GM23338 (cell line): ENCODE measurements around the gene HIVEP1. TPM values are rescaled to one million over a fixed set of nuclear protein-coding genes. Genes with fewer than 3 reads are reported as not detected.

ENCODE experiments used
- ATAC-seq: fragments of 200-7000 bp; cut with Tn5 transposase; 3 replicates; pipeline ENCODE4 v1.9.1; 2020
- DNase-seq: peaks from one replicate; pipeline ENCODE4 v3.0.0-alpha.2; 2015; ENCODE audit warnings: low spot score
- H2AFZ ChIP-seq: fragments of 200-600 bp; sonication (generic); 2 replicates; pipeline ENCODE4 v1.8.0; 2016; ENCODE audit warnings: antibody characterized with exemption, mild to moderate bottlenecking, moderate library complexity
- H3F3A ChIP-seq: fragments of 200-600 bp; sonication (generic); replicated peaks from 2 replicates; pipeline ENCODE4 v1.8.0; 2017; ENCODE audit warnings: antibody characterized with exemption, mixed run types, low read depth
- H3K27ac ChIP-seq: fragments of 200-600 bp; sonication (generic); 2 replicates; pipeline ENCODE4 v1.6.1; 2016; ENCODE audit warnings: low read depth
- H3K27me3 ChIP-seq: fragments of 200-600 bp; sonication (generic); 2 replicates; pipeline ENCODE4 v1.8.0; 2016; ENCODE audit warnings: mild to moderate bottlenecking, mixed run types, moderate library complexity; ENCODE audit not compliant: insufficient read depth
- H3K36me3 ChIP-seq: fragments of 200-600 bp; sonication (generic); 2 replicates; pipeline ENCODE4 v1.8.0; 2016; ENCODE audit warnings: mild to moderate bottlenecking; ENCODE audit not compliant: insufficient read depth
- H3K4me1 ChIP-seq: fragments of 200-600 bp; sonication (generic); 2 replicates; pipeline ENCODE4 v1.8.0; 2016; ENCODE audit warnings: mild to moderate bottlenecking, moderate library complexity; ENCODE audit not compliant: insufficient read depth
- H3K4me2 ChIP-seq: fragments of 200-600 bp; sonication (generic); 2 replicates; pipeline ENCODE4 v1.7.1; 2017; ENCODE audit warnings: mixed run types
- H3K4me3 ChIP-seq: fragments of 200-600 bp; sonication (generic); 2 replicates; pipeline ENCODE4 v1.6.1; 2016; ENCODE audit warnings: mixed run types
- H3K79me2 ChIP-seq: fragments of 200-600 bp; sonication (generic); replicated peaks from 2 replicates; pipeline ENCODE4 v1.8.0; 2017; ENCODE audit warnings: mild to moderate bottlenecking; ENCODE audit not compliant: insufficient read depth
- H3K9me2 ChIP-seq: fragments of 200-600 bp; sonication (generic); 2 replicates; pipeline ENCODE4 v1.8.0; 2017; ENCODE audit not compliant: insufficient read depth
- H4K20me1 ChIP-seq: fragments of 200-600 bp; sonication (generic); replicated peaks from 2 replicates; pipeline ENCODE4 v1.8.0; 2017; ENCODE audit warnings: mild to moderate bottlenecking; ENCODE audit not compliant: insufficient read depth
- H3K27ac Mint-ChIP-seq: 2 replicates; pipeline ENCODE4 v1.8.0; 2020; ENCODE audit warnings: inconsistent platforms, mild to moderate bottlenecking, moderate library complexity, mixed read lengths
- H3K27me3 Mint-ChIP-seq: 3 replicates; pipeline ENCODE4 v1.8.0; 2022; ENCODE audit warnings: low read depth, mild to moderate bottlenecking, moderate library complexity, mixed read lengths, inconsistent platforms; ENCODE audit not compliant: insufficient read depth, poor library complexity
- H3K36me3 Mint-ChIP-seq: 3 replicates; pipeline ENCODE4 v1.8.0; 2021; ENCODE audit warnings: low read depth, mild to moderate bottlenecking, inconsistent platforms, moderate library complexity, mixed read lengths
- H3K4me1 Mint-ChIP-seq: 3 replicates; pipeline ENCODE4 v1.8.0; 2020; ENCODE audit warnings: mild to moderate bottlenecking, inconsistent platforms, mixed read lengths
- H3K4me3 Mint-ChIP-seq: 3 replicates; pipeline ENCODE4 v1.8.0; 2021; ENCODE audit warnings: moderate library complexity, mild to moderate bottlenecking, inconsistent platforms, mixed read lengths
- H3K9me3 Mint-ChIP-seq: 3 replicates; pipeline ENCODE4 v1.8.0; 2020; ENCODE audit warnings: moderate library complexity, mild to moderate bottlenecking, inconsistent platforms, mixed read lengths
- CREB1 ChIP-seq: fragments of 250-450 bp; sonication (Bioruptor Pico); IDR thresholded peaks from 2 replicates; pipeline ENCODE4 v1.5.0; 2020; ENCODE audit warnings: low read depth, mild to moderate bottlenecking, moderate library complexity
- CTCF ChIP-seq, 2 experiments: fragments of 200-600 bp in 1 of 2; sonication (generic) in 1 of 2; conservative IDR thresholded peaks; 2 replicates each; pipeline versions ENCODE4 v1.5.1 to v1.6.1; 2016 to 2017; ENCODE audit warnings: antibody characterized with exemption in 2 of 2, low read depth in 2 of 2, mild to moderate bottlenecking in 2 of 2, moderate library complexity in 1 of 2
- ETS1 ChIP-seq: IDR thresholded peaks from 2 replicates; pipeline ENCODE4 v1.6.1; 2016; ENCODE audit warnings: antibody characterized with exemption
- POLR2AphosphoS5 ChIP-seq: IDR thresholded peaks from 2 replicates; pipeline ENCODE4 v1.6.1; 2016; ENCODE audit warnings: antibody characterized with exemption, low read depth
- STAT1 ChIP-seq: IDR thresholded peaks from one replicate; pipeline ENCODE4 v1.6.1; 2016; ENCODE audit warnings: antibody characterized with exemption; ENCODE audit not compliant: unreplicated experiment
- ZNF331 ChIP-seq: fragments of 250-450 bp; sonication (Bioruptor Pico); IDR thresholded peaks from 2 replicates; pipeline ENCODE4 v1.5.0; 2020; ENCODE audit warnings: low read depth, mild to moderate bottlenecking, moderate library complexity
- ZNF462 ChIP-seq: fragments of 250-450 bp; sonication (Bioruptor Pico); IDR thresholded peaks from 2 replicates; pipeline ENCODE4 v1.5.0; 2020; ENCODE audit warnings: mild to moderate bottlenecking, moderate library complexity
- polyA plus RNA-seq: library from polyadenylated mRNA; unstranded; fragments of >200 nt; fragmentation: Nextera tagmentation; extraction: Ambion mirVana; gene quantifications from 2 replicates; pipeline ENCODE4 v1.2.1, GENCODE V29; 2016
- total RNA-seq: library from RNA; depleted of rRNA; stranded (reverse); fragments of >200 nt; shearing (Covaris generic); gene quantifications from 2 replicates; pipeline ENCODE4 v1.2.3, GENCODE V29; 2014

HIVEP1 gene
- total and polyA plus RNA-seq, 2 experiments from 2014 or later, result 10.1 to 21.7 TPM

GRCh38 chr6:12032783-12033573, 20.9 kb downstream of the HIVEP1 start:
- Histone ChIP-seq H3K27me3 (no peaks in the 10 kb centered on the region), H3K4me3 (no peak overlapping the region), H3K4me2 (no peak overlapping the region), H3K36me3 (no peaks in the 10 kb centered on the region), H3K79me2 (peaks cover 100% of the 10 kb centered on the region), H3F3A (no peaks in the 10 kb centered on the region), H3K27ac (no peak overlapping the region), H3K9me2 (no peaks in the 10 kb centered on the region), H3K4me1 (no peaks in the 10 kb centered on the region), H2AFZ (no peak overlapping the region), H4K20me1 (peaks cover 3% of the 10 kb centered on the region; the same call in 1 of the 2 replicates)
- Mint-ChIP-seq H3K4me1 (peaks cover 40% of the 10 kb centered on the region), H3K4me3 (no peak overlapping the region), H3K27ac (no peak overlapping the region), H3K9me3 (no peaks in the 10 kb centered on the region), H3K36me3 (peaks cover 16% of the 10 kb centered on the region; the same call in 2 of the 3 replicates), H3K27me3 (no peaks in the 10 kb centered on the region)
- ATAC-seq (no peak), DNase-seq (no peak)
- TF ChIP-seq POLR2AphosphoS5 (no peak), STAT1 (no peak), ZNF331 (CRISPR knock-in tag) (no peak)

GRCh38 chr6:12033770-12034169, 21.7 kb downstream of the HIVEP1 start:
- Mint-ChIP-seq H3K4me1 (peaks cover 46% of the 10 kb centered on the region), H3K36me3 (peaks cover 13% of the 10 kb centered on the region; the same call in 2 of the 3 replicates), H3K27me3 (peaks cover 2% of the 10 kb centered on the region), H3K27ac (peak overlapping the region; percentile 43; the same call in 1 of the 2 replicates), H3K9me3 (no peaks in the 10 kb centered on the region), H3K4me3 (no peak overlapping the region)
- Histone ChIP-seq H3K27me3 (no peaks in the 10 kb centered on the region), H3K9me2 (no peaks in the 10 kb centered on the region), H3K4me3 (no peak overlapping the region), H3K79me2 (peaks cover 100% of the 10 kb centered on the region), H3K4me2 (no peak overlapping the region), H4K20me1 (peaks cover 3% of the 10 kb centered on the region; the same call in 1 of the 2 replicates), H3K27ac (no peak overlapping the region), H3F3A (no peaks in the 10 kb centered on the region), H3K36me3 (no peaks in the 10 kb centered on the region), H3K4me1 (no peaks in the 10 kb centered on the region), H2AFZ (no peak overlapping the region)
- TF ChIP-seq ZNF462 (CRISPR knock-in tag) (no peak), CREB1 (no peak), CTCF (conservative IDR thresholded peaks at IDR 0.05; ENCODE audit: low read depth in 2 of 2) (no peak), STAT1 (no peak), ZNF331 (CRISPR knock-in tag) (no peak), ETS1 (no peak)
- no peak for DNase-seq
- no peak for ATAC-seq
